ENCODE data around the gene ANHX.

DNA sequence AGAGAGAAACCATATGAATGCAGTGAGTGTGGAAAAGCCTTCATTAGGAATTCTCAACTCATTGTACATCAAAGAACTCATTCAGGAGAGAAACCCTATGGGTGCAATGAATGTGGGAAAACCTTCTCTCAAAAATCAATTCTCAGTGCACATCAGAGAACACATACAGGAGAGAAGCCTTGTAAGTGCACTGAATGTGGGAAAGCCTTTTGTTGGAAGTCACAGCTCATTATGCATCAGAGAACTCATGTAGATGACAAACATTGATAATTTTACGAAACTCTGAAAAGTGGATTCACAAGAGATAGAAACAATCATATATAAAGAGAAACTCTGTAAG, 31.4 kb downstream of the ANHX start:
- TF ChIP-seq GTF2F1 (IDR thresholded peaks at IDR 0.05; ENCODE audit: low read length) (no peak), POLR2A (IDR thresholded peaks at IDR 0.05; ENCODE audit: insufficient read depth in 1 of 2, low read depth in 2 of 2, low read length in 2 of 2) (no peak)
